ENCODE results near the gene DGCR6.
"Not testable (repeated sequence)": the region's sequence is repeated elsewhere in the genome, so short reads cannot be mapped to it uniquely, and the experiment has no call there.

Gene DGCR6

DNA sequence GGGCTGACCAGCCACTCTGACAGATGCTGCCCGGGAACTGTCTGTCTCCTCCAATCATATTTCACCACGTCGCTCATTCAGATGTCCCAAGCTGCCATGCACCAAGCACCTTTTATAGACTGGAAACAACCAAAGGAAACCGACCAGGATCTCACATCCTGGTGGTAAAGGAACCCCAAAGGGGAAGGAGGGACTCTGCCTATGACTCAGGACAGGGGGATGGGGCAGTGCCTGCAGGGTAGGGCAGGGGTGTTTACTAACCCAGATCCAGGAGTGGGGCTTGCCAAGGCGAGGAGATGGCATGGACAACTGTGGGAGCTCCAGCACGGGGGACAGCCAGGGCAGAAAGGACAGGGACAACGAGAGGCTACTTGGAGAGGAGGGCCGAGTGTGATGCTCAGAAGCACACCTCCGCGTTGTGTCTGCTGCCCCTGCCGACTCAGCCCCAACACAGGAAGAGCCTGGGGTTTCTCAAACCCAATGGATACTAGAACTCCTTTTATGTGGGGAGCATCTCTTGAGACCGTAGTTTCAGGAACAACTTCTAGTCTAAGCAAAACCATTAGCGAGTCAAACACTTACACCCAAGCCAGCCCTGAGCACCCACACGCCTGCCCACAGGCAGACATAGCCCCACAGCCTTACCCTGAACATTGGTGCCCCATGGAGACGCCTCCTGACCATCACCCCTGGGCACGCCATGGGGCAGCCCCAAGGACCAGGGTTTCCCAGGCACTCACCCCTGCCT is 26.0 kb downstream of the DGCR6 start:
- no peak for DNase-seq (ENCODE audit: low read depth)

- DNase-seq (ENCODE audit: low read depth): no peak
Observed at GRCh38 chr22:18933914-18934313, 27.8 kb downstream of the DGCR6 start.

DNA sequence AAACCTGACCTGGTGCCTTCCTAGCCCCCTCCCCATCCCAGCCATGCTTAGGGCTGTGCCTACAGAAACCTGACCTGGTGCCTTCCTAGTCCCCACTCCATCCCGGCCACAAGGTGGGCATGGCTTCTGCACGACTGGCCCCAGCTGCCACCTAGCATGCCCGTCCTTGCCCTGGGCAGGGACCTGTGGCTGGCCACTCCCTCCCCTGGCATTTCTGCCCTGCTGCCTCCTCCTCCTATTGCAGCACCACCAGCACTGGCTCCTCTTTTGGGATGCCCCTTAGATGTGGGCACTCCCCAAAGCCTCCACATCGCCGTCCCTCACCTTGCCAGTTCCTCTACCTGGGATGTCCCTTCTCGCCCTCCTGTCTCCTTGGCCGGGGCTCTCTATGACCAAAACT is 28.6 kb downstream of the DGCR6 start:
- not testable (repeated sequence) for DNase-seq (ENCODE audit: low read depth)

- no peak for DNase-seq (ENCODE audit: low read depth)
Observed at GRCh38 chr22:18935889-18936529, 29.9 kb downstream of the DGCR6 start, which contains the start of gene PRODH. Gene PRODH (minus strand): TSS chr22:18936293. CDS start chr22:18936287, 6 bp downstream.

- not testable (repeated sequence) for DNase-seq (ENCODE audit: low read depth)
Observed at GRCh38 chr22:18938691-18939090, 32.6 kb downstream of the DGCR6 start.

DNA sequence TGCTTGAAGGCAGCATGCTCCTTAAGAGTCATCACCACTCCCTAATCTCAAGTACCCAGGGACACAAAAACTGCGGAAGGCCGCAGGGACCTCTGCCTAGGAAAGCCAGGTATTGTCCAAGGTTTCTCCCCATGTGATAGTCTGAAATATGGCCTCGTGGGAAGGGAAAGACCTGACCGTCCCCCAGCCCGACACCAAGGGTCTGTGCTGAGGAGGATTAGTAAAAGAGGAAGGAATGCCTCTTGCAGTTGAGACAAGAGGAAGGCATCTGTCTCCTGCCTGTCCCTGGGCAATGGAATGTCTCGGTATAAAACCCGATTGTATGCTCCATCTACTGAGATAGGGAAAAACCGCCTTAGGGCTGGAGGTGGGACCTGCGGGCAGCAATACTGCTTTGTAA is 41.0 kb downstream of the DGCR6 start:
- not testable (repeated sequence) for DNase-seq (ENCODE audit: low read depth)

DNA sequence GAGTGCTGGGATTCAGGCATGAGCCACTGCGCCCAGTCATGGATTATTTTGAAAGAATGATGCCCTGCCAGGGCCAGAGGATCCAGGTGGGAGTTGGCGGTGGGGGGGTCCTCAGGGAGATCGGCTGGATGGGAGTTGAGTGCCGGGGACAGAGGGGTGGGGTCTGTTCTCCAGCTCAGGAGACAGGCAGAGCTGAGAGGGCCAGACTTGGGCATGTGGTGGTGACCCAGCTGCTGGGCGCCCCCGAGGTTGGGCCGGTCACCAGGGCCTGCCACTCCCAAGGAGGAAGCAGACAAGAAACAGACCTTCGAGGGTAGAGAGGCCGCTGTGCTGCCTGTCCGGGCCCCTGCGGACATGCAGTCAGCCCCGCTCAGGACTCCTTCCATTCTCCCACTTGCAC is 41.8 kb downstream of the DGCR6 start:
- DNase-seq (ENCODE audit: low read depth): no peak

DNA sequence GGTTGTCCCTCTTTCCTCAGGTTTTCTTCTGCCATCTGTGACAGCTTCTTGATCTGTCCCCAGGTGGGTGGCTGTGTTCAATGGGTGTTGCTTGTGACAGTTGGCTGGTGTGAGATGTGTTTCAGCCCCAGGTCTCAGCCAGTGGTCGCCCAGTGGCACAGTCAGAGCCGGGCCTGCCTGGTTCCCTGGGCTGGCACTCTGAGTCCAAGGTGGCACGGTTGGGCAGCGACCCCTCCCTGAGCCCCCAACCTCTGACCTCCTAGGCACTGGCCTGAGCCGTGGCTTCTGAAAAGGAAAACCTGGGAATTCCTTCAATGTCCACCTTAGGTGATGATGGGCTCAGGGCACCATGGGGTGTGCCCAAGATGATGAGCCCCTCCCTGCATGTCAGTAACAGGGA is 44.0 kb downstream of the DGCR6 start:
- DNase-seq (ENCODE audit: low read depth): no peak

DNA sequence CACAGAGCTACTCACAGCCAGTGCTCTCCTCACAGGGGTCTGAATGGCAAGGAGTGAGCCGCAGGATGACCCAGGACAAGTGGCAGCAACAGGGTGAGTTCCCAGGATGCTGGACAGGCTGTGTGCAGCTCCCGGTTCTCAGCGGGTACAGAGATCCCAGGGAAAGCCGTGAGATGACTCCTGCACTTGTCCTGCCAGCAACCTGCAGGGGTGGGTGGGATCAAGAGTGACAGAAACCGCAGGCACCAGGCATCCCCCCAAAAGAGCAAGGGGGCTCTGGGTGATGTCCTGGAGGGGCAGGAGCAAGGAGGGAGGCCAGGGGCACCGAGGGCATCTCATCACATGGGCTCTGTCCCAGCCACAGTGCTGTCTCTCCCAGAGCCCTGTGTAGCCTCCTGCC is 45.9 kb downstream of the DGCR6 start:
- no peak for DNase-seq (ENCODE audit: low read depth)

DNA sequence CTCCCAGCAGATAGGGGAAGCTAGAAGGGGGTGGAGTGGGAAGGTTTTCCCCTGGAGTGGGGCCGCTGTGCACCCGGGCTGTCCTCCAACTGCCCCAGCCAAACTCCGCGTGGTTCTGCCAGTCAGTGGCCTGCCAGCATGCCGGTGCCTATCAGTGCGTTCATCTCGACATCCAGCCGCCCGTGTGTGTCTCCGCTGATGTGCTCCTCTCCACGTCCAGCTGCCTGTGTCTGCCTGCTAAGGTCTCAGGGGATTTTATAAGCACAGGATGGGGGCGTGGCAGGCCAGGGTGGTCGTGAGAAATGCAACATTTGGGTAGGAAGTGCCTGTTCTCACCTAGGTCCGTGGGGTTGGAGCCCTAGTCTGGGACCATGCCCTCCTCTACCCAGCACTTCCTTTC is 47.0 kb downstream of the DGCR6 start:
- not testable (repeated sequence) for DNase-seq (ENCODE audit: low read depth)

DNA sequence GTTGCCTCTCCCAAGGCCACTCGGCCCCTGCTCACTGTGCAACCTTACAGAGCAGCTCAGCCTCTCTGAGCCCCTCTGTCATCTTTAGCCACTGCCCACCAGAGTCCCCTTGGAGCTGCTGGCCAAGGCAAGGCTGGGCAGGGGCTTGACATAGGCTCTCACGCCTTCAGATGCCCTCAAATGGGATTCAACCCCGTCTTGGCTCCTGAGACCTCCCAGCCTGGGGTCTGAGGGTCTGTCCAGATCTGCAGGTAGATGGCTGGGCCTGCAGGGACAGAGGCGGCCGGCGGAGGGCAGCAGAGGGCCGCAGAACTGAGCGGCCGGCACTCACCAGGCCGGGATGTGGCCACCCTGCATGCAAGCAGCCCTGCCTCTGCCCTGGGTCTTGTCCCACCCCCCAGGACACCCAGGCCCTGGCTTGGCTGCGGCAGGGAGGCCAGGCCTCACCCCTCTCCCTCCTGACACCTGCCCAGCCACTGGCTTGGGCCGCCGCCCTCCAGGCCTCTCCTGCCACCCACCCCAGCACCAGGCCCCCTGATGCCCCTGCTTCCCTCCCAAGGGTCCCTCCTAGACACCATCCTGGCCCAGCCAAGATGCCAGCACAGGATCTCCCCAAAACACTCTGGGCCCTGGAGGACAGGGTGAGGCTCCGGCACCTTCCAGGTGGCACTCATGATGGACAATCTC is 48.3 kb downstream of the DGCR6 start:
- DNase-seq (ENCODE audit: low read depth): peak; percentile 7

- no peak for DNase-seq (ENCODE audit: low read depth)
Observed at GRCh38 chr22:18954990-18955571, 49.0 kb downstream of the DGCR6 start.

DNA sequence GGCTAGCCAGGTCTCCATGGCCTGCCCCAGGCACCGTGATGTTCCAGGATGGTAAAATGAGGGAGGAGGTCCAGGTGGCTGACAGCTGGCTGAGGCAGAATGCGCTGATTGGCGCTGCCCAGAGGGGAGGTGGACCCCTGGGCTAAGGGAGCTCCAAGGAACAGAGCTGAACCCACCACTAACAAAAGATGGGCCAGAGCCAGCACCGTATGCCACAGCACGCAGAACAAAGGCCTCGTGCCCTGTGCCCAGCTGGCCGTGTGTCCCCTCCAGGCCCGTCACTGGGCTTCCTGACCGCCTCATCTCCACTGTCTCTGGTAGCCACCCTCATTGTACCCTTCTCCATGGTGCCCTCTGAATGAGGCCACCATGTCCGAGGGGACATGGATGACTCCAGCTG is 49.6 kb downstream of the DGCR6 start:
- no peak for DNase-seq (ENCODE audit: low read depth)

DNA sequence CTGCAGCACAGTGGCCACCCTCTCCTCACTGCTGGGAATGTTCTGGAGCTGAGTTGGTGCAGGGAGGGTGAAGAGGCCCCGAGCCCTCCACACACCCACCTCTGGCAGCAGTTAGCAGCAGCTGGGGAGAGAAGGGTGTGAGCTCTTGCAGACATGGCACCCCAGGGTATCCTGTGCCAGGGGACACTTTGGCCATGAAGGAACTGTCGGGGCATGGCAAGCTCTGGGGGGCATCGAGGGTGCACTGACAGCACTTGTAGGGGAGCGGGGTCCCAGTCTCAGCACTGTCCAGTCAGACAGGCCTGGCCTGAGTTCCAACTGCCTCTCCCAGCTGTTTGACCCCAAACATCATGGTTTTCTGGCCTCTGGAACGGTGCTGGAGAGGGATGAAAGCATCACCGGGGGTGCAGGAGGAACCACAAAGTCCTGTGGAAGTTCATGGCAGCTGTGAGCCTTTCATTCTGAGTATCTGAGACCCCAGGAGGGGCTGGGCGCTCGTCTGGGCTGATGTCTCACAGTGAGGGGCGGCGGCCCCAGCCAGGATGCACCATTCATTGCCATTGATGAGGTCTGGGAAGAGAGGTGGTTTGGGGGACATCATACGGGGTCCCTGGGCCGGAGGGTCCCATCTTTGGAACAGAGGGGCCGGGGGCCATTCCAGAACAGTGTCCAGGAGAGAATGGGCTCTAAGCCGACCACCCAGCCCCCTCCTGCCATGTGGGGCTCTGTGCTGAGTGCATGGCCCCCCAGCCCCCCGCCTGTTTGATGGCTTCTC is 50.2 kb downstream of the DGCR6 start:
- not testable (repeated sequence) for DNase-seq (ENCODE audit: low read depth)

- not testable (repeated sequence) for DNase-seq (ENCODE audit: low read depth)
Observed at GRCh38 chr22:18956956-18957355, 50.8 kb downstream of the DGCR6 start.

DNA sequence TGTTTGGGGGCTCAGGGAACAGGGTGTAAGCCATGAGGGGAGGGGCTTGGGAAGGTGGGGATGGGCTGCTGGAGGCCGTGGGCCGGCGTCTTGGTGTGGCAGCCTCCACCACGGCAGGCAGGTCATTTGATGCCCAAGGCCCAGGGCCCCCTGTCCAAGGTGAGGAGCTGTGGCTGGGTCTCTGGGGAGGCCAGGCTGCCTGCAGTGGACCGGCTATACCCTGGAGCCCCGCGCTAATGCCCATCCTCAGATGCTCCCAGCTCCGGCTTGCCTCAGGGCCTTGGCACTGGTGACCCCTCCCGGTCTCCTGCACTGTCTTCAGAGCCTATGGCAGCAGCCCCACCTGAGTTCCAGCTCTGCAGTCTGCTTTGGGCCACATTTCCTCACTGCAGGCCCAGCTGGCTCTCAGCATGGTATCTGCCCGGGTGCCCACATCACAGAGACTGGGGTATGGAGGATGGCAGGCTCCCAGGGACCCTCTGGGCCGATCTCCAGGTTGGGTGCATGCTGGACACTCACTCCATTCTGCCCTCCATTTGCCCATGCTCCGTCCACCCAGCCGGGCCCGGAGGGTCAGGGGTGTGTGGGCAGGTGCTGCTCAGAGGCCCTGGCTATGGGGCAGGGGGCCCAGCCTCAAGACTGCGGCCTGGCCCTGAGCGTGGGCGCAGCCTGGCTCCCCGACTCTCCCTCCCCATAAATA is 51.7 kb downstream of the DGCR6 start:
- DNase-seq (ENCODE audit: low read depth): not testable (repeated sequence)

DNA sequence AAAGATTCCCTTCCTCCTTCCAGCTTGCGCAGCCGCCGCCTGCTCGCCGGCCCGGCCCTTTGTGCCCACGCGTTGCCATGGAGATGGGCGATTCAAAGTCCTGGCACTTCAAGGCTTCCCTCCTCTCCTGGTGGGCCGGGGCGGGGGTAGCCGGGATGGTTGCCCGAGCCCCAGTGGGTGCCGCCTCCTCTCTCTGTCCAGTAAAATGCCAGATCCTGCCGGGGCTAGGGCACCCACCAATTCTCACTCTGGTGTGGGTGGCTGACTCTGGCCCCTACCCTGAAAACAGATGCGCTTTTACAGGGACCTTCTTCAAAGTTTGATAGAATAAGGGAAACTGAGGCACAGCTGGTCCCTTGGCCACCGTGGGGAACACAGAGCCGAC is 52.2 kb downstream of the DGCR6 start:
- not testable (repeated sequence) for DNase-seq (ENCODE audit: low read depth)

- not testable (repeated sequence) for DNase-seq (ENCODE audit: low read depth)
Observed at GRCh38 chr22:18958738-18959137, 52.6 kb downstream of the DGCR6 start.

DNA sequence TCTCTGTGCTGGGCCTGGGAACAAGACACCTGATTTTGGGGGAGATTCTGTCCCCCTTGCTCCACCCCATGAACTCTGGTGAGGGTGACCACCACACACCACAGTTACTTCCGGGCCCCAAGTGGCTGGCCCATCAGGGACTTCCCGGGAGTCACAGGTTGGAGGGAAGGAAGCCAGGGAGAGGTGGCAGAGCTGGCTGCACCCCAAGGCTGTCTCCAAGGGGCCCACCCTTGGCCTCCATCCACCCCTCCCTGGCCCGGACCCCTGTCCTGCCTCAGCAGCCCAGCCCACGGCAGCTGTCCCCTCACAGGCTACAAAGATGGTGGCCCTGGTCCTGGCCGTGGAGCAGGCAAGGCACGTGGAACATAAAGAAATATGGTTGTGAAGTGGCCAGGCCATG is 53.1 kb downstream of the DGCR6 start:
- DNase-seq (ENCODE audit: low read depth): not testable (repeated sequence)

- DNase-seq (ENCODE audit: low read depth): not testable (repeated sequence)
Observed at GRCh38 chr22:18959741-18960140, 53.6 kb downstream of the DGCR6 start.

DNA sequence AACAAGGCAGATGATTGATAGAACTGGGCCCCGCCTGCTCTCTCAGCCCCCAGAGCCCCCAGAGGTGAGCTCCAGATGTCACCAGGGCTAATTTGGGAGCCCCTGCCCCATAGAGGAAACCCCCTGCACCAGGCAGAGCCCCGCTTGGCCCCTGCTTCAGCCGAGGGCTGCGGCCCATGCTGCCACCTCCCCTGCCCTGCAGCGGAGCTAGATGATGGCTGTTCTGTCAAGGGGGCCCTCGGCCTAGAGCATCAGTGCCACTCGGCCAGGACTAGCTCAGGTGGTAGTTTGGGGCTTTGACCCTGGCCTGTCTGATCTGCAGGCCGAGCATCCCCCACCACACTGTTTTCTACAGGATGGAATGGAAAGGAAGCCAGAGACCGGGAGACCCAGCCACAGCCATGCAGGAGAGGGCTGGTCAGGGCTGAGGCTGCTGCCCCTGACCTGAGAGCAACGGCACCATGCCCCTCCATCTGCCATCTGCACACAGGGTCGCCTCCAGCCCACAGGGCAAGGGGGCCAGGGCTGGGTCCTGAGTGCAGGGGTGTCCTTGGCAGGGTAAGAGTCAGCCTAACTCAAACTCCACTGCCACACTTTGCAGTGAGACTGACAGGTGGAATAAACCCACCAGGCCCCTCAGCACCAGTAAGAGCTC is 54.2 kb downstream of the DGCR6 start:
- not testable (repeated sequence) for DNase-seq (ENCODE audit: low read depth)
